GM18951 (cell line): ENCODE results near the gene CLDN19.

Experiments
- POLR2A ChIP-seq: IDR thresholded peaks from 4 replicates; pipeline ENCODE4 v1.6.1; 2011; ENCODE audit warnings: mild to moderate bottlenecking; ENCODE audit not compliant: insufficient read length, insufficient read depth; ENCODE audit errors: extremely low read depth
- in situ Hi-C: fragments of 300-500 bp; cut with MboI; formaldehyde crosslinking; loops from one replicate; pipeline ENCODE4 v1.12.0; 2022; ENCODE audit warnings: low sequenced_read_pairs, mixed read lengths, inconsistent platforms; ENCODE audit not compliant: unreplicated experiment

The CLDN19 gene

GRCh38 chr1:42698081-42698813 lies 41.8 kb downstream of the CLDN19 start:
- no peak for TF ChIP-seq POLR2A
- in situ Hi-C loops: no loop called here

DNA sequence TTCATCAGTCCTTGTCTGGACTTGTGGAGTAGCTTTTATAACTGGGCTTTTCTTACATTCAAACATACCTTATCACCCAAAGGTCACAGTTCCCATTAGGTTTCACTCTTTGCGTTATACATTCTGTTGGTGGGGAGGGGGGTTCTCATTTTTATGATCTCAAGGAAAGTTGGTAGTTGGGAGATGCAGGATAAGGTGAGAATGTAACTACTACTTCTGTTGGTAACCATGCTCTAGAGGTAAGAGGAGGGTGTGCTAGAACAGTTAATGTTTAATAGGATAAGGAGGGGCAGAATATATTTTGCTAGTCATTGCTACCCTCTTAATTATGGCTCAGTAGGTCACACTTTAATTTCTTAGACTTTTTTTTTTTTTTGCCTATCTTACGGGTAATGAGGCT lies 47.1 kb downstream of the CLDN19 start:
- in situ Hi-C loops: no loop called here
- no peak for TF ChIP-seq POLR2A

DNA sequence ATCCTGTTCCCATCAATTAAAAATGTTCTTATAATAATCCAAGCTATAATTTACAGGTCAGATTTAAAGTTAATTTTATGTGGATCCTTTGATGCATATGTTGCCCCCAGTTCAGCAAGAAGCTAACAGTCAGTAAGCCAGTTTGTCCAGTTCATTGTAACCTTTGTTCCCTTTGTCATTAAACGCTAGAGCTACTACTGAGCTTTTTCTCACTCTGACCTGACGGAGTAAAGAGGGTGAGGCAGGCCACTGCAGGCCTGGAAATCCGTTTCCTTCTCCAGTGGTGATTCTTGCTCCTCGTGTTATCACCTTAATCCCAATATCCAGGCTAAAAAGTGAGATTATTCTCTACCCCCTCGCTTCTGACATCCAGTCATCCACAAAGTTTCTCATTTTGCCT lies 47.6 kb downstream of the CLDN19 start:
- TF ChIP-seq POLR2A: no peak
- in situ Hi-C loops: no loop called here

DNA sequence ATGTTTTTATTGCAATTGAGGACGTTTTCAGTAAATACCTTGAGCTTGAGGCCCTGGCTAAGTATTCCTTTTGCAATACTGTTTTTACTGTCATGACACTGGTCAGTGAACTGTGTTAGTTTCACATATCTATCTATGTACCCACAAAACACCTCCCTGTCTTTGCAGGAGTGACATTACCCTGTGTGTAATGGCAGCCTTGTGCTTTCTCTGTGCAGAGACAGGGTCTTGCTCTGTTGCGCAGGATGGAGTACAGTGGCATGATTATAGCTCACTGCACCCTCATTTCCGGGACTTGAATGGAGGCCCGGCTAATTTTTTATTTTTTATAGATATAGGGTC lies 48.9 kb downstream of the CLDN19 start:
- in situ Hi-C loops: no loop called here
- no peak for TF ChIP-seq POLR2A

- in situ Hi-C loops: no loop called here
- TF ChIP-seq POLR2A: no peak
Measured at GRCh38 chr1:42690477-42691156, 49.4 kb downstream of the CLDN19 start.

DNA sequence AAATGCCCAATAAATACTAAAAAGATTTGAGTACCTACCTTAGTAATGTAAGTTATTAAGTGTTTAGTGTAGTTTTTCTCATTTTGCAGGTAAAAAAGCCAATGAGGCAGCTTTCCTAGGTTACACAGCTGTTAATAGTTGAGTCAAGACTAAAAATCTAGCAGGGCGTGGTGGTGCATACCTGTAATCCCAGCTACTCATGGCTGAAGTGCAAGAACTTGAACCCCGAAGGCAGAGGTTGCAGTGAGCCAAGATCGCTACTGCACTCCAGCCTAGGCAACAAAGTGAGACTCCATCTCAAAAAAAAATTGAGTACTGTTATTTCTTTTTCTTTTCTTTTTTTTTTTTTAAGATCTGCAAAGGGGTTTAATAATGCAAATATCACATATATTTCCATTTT lies 50.1 kb downstream of the CLDN19 start:
- no peak for TF ChIP-seq POLR2A
- in situ Hi-C loops: no loop called here

DNA sequence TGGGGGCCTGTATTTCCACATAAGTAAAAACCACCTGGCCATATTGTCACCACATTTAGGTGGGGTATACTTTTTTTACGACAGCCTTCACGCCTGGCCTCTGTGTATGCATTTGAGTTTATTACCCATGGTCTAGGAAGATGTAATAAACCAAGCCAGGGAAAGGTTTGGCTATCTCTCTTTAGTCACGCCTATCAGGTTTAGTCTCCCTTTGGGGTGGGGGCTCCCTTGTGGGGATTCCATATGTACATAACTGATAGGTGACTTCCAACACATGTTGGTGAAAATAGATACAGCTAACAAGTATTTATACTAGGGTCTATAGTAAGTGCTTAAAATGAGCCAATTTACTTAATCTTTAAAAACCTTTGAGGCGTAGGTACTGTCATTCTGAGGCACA lies 53.6 kb downstream of the CLDN19 start:
- in situ Hi-C loops: no loop called here
- no peak for TF ChIP-seq POLR2A

DNA sequence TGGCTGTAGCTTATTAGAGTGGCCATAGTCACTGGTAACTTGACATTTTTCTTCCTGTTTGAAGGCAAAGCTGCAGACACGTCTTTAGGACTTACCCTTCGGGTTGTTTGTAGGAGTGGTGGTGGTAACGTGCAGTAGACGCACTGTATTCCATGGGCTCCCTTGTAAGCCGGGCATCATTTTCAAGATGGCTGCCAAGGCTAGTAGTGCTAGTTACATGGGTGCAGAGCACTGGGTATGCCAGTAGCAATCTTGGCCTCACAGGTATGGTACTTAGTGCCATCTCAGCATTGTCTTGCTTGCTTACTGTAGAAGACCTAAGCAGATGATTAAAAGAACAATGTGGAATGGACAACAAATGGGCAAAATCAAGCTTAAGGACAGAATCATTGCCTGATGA lies 55.9 kb downstream of the CLDN19 start:
- TF ChIP-seq POLR2A: no peak
- in situ Hi-C loops: no loop called here
